Mucosa of gallbladder (tissue), 1 donor: ENCODE measurements around the gene IGSF6. TPM values are rescaled to one million over a fixed set of nuclear protein-coding genes. Genes with fewer than 3 reads are reported as not detected.
"Not testable (repeated sequence)": the region's sequence is repeated elsewhere in the genome, so short reads cannot be mapped to it uniquely, and the experiment has no call there.

Experiments
- DNase-seq: peaks from one replicate; pipeline ENCODE4 v3.0.0-alpha.2; 2020; ENCODE audit warnings: low spot score
- total RNA-seq: library from RNA; stranded (reverse); gene quantifications from one replicate; pipeline ENCODE4 v1.2.1, GENCODE V29; 2021
- donor health status: DM: no; HTN: no; CAD: no.

Gene IGSF6
- total RNA-seq, 1 donor from 2014 or later: 11.5 TPM

DNA sequence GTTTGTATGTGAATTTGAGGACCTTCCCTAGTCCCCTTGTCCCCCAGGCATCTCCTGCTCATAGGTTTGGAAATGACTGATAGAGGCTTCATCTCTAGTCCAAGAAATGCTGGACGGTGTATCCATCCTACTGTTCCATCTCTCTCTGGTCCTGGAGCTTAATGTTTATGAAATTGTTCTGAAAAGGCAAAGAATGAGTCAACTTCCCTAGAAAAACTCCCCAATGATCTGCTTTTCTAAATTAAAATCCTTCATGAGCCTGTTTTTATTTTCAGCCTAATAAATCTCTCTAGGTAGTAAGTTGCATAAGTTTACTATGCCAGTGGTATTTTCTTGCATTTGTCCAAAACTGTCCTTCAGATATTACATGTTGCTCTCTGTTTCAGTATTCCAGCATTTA lies 2.1 kb upstream of the IGSF6 start:
- DNase-seq: no peak

DNA sequence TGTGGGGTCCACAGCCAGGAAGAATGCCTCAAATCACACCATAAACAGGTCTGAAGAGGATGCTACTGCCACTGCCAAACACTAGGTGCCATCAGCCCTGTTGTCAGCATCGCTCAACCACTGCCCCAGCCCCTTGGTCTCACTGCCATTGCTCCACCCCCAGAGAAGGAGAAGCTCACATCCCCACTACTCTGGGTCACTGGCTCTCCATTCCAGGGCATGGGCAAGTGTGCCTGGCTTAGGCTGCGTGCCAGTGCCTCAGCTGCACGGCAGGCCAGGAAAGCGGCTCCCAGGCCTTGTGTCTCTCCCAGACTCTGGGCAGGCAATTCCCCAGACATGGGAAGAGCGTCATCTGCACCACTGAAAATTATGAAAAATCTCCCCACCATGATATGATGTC lies 1.2 kb upstream of the IGSF6 start:
- no peak for DNase-seq

DNA sequence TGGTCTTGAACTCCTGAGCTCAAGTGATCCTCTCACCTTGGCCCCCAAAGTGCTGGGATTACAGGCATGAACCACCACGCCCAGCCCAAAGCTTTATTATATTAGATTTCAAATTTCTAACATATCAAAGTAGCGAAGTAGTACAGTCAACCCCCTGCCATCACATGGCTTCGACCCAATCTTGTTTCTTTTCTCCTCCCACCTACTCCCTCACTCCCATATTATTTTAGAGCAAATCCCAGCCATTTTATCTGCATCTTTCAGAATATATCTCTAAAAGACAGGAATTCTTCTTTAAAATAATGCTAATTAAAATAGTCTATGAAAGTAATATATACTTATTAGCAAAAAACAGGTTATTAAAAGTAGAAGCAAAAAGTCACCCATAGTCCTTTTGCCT lies 893 bp downstream of the IGSF6 start:
- no peak for DNase-seq

DNA sequence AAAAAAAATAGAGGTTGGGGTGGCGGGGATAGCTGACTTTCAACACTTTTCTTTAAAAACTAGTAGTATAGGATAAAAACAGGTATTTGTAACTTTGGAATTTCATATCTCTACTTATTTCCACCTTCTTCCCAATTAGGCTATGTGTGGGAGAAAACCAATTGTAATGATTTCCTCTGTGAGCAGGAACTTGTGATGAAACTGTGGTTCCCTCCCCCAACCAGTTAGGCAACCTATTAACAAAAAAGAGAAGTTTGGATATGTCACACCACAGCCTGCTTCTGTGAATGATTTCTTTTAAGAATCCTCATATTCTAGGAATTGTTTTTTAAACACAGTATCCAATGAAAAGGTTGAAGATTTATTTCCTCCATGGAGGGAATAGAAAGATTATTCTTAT lies 1.9 kb downstream of the IGSF6 start:
- no peak for DNase-seq

DNA sequence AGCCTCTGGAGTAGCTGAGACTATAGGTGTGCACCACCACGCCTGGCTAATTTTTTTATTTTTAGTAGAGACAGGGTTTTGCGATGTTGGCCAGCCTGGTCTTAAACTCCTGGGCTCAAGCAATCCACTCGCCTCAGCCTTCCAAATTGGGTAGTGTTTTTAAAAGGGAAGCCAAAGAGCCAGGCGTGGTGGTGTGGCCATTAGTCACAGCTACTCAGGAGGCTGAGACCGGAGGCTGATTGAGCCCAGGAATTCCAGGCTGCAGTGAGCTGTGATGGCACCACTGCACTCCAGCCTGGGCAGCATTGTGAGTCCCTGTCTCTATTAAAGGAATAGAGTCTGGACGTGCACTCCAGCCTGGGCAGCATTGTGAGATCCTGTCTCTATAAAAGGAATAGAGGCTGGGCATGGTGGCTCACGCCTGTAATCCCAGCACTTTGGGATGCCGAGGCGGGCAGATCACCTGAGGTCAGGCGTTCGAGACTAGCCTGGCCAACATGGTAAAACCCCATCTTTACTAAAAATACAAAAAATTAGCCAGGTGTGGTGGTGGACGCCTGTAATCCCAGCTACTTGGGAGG lies 2.5 kb downstream of the IGSF6 start:
- not testable (repeated sequence) for DNase-seq

DNA sequence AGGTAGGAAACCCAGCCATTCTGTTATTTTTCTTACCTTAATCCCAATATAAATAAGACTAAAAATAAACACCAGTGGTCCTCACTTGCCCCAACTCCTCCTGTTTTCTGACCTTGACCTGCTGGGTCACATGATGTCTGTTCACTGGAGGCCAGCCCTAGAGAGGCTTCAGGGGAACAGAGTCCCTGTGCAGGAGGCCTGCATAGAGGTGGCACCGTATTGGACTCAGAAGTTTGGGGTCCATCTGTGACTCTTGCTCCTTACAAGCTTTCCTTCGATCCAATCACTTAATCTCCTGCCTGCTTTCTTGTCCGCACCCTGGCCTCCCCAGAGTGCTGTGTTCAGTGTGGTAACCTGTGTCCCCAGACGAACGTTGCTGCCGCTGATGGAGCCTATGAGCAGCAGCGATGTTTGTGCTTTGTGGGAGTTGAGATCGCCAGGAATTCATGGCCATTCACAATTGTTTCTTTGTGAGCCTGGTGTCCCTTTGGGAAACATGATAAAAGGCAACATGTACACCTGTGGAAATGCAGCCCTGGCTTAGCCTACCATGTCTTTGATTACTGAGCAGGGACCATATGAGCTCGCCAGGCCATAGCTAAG lies 4.7 kb downstream of the IGSF6 start:
- no peak for DNase-seq

DNA sequence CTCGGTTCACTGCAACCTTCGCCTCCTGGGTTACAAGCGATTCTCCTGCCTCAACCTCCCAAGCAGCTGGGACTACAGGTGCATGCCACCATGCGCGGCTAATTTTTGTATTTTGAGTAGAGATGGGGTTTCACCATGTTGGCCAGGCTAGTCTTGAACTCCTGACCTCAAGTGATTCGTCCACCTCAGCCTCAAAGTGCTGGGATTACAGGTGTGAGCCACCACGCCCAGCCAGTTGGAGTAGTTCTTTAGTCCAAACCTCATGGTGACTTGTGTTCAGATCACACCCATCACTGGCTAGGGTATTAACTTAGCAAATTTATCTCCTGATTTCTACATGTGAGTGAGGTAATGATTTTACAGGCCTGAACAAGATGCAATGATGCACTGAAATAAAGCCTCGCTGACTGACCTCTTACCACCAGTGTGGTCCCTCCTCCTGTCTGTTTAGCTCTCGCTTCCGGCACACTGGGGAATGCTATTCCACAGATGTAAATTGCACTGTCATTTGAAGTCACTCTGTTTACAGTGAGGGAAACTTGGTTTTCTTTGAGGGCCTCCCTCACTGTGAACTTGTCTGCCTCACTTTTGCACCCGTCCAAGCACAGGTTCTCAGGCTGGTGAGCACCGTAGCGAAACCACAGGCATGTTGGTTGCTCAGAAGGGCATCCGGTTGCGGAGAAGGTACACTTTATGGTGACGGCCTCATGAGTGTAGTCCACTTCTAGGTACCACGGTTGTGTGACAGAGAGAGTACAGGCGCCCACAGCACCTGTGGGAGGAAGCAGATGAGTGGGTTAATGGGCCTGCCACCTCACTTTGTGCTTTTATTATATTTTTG lies 5.5 kb downstream of the IGSF6 start:
- peak; percentile 40 for DNase-seq

DNA sequence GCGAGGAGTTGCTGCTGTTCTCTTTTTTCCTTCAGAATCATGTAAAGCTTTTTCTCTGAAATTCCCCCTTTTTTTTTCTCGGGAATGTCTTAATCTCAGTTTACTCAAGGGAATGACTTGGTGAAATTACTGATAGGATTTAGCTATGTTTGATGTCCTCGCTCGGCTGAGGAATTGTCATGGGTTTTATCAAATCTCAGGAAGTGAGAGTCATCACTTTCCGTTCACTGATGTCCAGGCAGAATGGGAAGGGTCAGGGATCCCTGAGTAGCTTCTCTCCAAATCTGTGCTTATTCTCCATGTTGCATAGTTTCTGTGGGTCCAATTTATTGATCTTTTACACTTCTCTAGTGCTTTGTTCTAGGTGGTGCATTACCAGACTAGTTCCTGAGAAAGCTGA lies 6.3 kb downstream of the IGSF6 start:
- DNase-seq: no peak

DNA sequence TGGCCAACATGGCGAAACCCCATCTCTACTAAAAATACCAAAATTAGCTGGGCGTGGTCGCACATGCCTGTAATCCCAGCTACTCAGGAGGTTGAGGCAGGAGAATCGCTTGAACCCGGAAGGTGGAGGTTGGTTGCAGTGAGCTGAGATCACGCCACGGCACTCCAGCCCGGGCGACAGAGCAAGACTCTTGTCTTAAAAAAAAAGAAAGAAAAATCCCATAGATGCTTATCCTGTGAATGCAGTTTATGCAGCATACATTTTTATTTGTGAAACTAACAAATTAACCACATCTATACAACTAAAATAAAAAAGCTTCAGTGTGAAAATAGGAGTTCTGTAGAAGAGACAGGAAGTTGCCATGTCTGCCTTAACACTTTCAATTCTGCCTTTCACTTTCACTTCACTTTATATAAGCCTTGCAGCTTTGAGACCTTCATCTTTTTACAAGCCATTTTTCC lies 7.1 kb downstream of the IGSF6 start:
- DNase-seq: no peak

DNA sequence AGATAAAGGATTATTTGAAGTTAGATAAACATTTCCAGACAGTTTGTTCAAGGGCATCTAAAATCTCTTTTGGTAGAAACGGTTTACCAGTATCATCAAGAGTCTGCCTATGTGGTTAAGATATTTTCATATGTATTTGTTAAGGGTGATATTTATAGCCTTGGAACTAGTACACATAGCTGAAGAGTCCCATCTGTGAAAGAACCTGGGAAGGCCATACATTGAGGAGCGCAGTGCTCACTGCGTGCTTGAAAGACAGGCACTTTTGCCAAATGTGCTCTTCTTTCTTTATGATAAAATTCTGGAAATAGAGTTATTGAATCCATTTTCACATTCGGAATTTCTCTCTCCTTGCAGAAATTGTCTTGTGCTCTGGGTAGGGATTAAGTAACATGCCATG lies 7.7 kb downstream of the IGSF6 start:
- DNase-seq: no peak

DNA sequence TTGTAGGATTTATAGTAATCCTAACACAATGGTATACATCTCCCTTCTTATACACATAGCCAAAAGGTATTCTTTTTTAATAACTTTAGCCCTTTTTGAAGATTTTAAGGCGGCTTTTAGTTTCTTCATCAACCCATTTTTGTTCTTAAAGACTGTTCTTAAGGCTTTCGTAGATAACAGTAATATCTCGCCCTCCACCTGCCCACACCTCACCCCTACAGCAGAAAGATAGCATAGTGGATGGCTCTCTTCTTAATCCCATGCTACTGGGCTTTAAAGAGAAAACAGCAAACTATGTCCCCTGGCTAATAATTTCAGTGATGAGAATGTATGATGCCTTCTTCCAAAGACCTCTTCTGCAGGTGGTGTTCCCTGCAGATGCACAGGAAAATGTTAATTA lies 8.6 kb downstream of the IGSF6 start:
- no peak for DNase-seq

DNA sequence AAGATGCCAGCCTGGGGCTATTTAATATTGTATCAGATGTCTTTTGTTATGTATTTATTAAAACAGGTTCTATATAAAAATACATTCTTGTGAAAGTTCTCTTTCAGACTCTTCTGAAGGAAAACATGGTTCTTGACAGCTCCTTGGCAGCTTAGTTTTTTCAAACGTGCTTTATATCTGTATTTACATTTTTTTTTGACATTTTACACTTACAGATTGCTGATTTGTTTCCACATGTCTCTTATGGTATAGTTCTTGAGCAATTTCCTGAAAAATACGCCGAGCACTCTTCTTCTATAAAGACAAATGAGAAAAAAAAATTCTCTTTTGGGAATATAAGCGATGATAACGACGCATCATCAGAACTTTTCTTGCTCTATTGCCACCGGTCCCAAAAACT lies 9.5 kb downstream of the IGSF6 start:
- no peak for DNase-seq

DNA sequence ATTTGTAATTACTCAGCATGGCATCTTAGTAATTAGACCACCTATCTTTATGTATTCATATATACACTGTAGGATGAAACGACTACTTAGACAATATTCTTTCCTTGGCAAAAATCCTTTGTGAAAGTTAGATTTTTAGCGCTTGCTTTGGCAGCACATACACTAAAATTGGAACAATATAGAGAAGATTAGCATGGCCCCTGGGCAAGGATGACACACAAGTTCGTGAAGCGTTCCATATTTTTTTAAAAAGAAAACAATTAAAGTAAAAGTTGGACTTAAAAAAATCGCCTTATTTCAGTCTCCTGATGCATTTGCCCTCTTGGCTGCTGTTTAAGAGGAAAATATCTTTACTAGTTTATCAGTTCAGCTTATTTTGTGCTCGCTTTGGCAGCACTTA lies 10.5 kb downstream of the IGSF6 start:
- no peak for DNase-seq

DNA sequence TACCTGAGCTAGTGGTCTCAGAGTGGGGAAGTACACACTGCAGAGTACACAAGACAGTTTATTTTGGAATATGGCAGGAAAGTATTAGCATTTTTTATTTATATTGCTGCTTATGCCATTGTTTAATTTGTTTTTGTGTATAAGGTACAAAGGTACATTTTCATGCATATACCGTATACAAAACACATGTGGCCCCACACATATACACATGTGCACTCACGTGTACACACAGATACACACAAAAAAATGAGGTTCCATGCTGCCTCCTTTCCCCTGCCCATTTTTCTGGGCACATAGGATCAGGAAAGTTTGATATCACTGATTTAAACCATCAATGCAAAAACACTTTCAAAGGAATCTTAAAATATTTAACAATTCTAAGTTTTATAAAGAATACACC lies 12.9 kb downstream of the IGSF6 start:
- DNase-seq: no peak

DNA sequence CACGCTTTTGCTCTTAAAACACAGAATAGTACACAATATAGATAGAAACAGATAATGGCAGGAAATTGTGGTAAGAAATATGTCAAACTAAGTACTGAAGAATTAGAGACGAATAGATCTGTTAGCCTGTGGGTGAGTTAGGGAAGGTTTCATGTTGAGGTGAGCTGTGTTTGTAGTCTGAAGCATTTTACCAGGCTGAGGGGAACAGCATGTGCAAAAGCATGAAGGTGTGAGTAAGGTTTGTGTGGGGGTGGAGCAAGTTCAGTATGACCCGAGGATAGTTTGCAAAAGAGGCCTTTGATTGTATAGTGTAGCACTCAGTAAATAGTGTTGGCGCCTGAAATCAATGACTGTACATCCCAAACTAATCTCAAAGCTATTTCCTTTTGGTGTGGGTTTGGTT lies 13.8 kb downstream of the IGSF6 start:
- DNase-seq: no peak

DNA sequence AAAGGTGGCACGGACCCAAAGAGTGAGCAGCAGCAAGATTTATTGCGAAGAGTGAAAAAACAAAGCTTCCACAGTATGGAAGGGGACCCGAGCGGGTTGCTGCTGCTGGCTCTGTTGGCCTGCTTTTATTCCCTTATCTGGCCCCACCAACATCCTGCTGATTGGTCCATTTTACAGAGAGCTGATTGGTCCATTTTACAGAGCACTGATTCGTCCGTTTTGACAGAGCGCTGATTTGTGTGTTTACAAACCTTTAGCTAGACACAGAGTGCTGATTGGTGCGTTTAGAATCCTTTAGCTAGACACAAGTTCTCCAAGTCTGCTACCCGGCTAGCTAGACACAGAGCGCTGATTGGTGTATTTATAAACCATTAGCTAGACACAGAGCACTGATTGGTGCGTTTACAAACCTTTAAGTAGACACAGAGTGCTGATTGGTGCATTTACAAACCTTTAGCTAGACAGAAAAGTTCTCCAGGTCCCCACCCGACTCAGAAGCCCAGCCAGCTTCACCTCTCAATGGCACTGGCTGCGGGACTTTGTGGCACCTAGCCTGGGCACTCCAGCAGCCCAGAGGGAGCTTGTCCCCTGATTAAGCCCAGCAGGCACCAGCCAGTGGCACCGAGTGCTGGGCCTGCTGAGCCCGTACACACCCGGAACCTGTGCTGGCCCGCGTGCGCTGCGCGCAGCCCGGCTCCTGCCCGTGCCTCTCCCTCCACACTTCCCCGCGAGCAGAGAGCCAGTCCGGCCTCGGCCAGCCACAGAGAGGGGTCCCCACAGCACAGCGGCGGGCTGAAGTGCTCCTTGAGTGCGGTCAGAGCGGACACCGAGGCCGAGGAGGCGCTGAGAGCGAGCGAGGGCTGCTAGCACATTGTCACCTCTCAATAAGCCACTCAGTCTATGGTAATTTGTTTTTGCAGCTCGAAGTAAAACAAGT lies 15.1 kb downstream of the IGSF6 start:
- no peak for DNase-seq

DNA sequence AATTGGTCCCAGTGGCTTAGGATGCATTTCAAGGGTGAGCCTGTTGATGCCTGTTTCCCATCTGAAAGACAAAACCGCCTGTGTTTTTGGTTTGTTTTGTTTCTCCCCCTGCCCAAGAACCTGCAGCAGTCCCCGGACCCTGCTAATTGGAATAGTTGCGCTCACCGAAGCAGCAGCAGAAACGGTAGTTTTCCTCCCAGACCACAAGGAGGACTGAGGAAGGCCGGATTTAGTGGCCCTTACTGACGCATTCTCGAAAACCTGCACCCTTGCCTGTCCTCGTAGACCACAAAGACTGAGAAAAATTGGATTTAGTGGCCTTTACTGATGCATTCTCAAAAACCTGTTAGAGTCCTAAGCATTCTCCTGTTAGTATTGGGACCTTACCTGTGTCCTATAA lies 16.7 kb downstream of the IGSF6 start:
- not testable (repeated sequence) for DNase-seq

DNA sequence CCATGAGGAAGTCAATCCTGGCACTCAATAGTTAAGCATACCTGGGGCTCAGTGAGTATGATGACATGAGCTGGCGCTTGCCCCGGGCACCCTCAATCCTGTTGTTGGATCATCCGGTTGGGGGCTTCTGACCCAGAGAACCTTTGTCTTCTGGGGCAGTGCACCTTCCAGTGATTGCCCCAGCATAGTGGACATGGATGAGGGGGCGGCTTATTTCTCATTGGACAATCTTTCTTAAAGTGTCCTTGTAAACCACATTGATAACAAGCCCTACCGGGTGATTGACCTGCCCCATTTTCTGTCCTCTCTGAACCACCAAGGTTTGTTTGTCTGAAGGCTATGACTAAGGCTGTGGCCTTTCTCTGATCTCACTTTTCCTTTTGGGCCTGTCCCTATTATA lies 18.2 kb downstream of the IGSF6 start:
- no peak for DNase-seq

DNA sequence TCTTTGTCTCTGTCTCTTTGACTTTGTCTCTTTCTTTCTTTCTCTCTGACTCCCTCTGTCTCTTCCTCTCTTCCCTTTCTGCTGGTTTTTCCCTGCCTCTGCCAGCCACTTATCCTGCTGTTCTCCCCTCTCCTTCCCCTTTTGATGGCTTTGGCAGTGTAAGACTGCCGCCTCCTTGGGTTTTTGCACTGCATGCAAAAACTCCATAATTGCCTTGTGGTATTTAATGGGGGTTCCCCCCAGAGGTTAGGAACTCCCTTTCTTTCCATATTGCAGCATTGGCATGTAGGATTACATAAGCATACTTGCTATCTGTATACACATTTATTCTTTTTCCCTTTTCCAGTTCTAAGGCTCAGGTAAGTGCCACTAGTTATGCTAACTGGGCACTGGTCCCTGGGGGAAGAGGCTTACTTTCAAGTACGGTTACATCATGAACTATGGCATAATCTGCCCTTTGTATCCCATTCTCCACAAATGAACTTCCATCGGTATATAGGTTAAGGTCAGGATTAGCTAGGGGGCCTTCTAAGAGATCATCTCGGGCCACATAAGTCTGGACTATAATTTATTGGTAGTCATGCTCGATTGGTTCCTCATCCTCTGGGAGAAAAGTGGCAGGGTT lies 20.3 kb downstream of the IGSF6 start:
- not testable (repeated sequence) for DNase-seq

DNA sequence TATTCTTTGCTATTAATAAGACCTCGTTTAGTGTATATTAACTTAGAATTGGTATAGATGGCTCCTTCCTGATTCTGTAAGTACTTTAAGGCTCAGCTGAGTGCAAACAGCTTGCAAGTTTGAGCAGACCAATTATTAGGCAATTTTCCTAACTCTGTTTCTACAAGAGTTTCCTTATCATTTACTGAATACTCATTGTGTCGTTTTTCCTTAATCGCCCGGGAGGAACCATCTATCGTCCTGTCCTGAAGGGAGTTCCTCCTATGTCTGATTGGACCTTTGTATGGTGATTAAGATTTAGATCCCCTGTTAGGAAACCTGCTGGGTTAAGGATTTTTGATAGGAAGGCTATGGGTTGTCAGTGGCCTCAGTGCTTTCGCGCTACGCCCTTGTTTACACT lies 21.0 kb downstream of the IGSF6 start:
- DNase-seq: not testable (repeated sequence)

DNA sequence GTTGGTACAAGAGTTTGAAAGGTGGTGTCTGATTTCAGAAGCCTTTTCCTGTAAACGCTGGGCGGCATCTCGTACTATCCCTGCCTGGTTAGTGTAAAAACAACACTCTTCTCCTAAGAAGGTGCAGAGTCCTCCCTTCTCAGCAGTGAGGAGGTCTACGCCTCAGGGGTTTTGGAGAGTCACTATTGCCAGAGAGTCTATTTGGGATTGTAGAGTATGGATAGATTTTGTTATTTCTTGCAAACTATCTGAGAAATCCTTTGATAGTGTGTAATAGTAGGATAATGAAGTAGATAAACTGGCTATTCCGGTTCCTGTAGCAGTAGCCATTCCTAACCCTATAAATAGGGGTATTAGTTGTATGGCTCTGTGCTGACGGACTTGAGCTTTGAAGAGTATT lies 21.5 kb downstream of the IGSF6 start:
- DNase-seq: not testable (repeated sequence)
